ENCODE results near the gene OVOL3.

DNA sequence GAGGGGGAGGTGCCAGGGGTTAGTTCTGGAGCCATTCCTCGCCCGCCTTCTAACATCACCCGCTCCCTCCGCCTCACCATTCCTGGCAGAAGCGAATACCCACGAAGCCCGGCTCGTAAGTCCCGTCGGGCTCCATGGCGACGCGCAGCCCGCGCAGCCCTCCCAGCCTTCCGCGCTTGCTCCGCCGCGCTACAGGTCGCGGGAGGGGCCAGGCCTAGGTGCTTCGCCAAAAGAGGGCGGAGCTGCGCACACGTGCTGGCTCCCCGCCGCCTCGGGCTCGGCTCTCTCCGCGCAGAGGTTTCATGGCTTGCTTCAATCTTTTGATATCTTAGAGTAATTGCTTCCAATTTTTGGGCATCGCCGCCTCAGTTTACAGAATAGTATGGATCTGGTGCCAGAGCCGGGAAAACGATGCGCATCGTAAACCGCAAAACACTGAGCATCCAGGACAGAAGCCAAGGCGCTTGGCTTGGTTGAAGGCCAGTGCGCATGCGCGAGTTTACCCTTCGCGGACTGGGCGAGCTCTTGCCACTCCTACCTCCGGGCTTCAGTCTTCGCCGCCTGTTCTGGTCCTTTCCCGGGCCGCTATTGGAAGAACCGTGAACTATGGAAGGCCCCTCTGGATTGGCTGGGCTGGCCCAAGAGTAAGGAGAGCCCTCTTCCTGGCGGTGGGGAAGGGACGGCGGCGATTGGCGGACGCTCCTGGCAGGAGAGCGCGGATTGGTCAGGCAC is 3.9 kb downstream of the OVOL3 start, which contains the start of gene POLR2I:
- TF ChIP-seq, protein P1, sequence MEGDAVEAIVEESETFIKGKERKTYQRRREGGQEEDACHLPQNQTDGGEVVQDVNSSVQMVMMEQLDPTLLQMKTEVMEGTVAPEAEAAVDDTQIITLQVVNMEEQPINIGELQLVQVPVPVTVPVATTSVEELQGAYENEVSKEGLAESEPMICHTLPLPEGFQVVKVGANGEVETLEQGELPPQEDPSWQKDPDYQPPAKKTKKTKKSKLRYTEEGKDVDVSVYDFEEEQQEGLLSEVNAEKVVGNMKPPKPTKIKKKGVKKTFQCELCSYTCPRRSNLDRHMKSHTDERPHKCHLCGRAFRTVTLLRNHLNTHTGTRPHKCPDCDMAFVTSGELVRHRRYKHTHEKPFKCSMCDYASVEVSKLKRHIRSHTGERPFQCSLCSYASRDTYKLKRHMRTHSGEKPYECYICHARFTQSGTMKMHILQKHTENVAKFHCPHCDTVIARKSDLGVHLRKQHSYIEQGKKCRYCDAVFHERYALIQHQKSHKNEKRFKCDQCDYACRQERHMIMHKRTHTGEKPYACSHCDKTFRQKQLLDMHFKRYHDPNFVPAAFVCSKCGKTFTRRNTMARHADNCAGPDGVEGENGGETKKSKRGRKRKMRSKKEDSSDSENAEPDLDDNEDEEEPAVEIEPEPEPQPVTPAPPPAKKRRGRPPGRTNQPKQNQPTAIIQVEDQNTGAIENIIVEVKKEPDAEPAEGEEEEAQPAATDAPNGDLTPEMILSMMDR (IDR thresholded peaks at IDR 0.05), result no peak
- TF ChIP-seq POLR2AphosphoS5 (IDR thresholded peaks at IDR 0.05) (peak; percentile 55 to 96 (median 88)), POLR2A (IDR thresholded peaks at IDR 0.05) (peak; percentile 78), EP300 (IDR thresholded peaks at IDR 0.05; ENCODE audit: low read depth) (no peak)
